B cell (primary cell): Measurements from ENCODE around the gene ARHGAP26.

Source experiments
- EZH2 ChIP-seq: IDR thresholded peaks from 2 replicates; pipeline ENCODE4 v1.6.1; 2012; ENCODE audit warnings: borderline replicate concordance, low read depth, mild to moderate bottlenecking, moderate library complexity, low read length; ENCODE audit not compliant: insufficient read depth, poor library complexity, severe bottlenecking
- TF ChIP-seq, protein P1 (sequence below): fragments of 200-600 bp; IDR thresholded peaks from one replicate; pipeline ENCODE4 v1.8.0; 2022; ENCODE audit warnings: antibody characterized with exemption, mild to moderate bottlenecking

DNA sequence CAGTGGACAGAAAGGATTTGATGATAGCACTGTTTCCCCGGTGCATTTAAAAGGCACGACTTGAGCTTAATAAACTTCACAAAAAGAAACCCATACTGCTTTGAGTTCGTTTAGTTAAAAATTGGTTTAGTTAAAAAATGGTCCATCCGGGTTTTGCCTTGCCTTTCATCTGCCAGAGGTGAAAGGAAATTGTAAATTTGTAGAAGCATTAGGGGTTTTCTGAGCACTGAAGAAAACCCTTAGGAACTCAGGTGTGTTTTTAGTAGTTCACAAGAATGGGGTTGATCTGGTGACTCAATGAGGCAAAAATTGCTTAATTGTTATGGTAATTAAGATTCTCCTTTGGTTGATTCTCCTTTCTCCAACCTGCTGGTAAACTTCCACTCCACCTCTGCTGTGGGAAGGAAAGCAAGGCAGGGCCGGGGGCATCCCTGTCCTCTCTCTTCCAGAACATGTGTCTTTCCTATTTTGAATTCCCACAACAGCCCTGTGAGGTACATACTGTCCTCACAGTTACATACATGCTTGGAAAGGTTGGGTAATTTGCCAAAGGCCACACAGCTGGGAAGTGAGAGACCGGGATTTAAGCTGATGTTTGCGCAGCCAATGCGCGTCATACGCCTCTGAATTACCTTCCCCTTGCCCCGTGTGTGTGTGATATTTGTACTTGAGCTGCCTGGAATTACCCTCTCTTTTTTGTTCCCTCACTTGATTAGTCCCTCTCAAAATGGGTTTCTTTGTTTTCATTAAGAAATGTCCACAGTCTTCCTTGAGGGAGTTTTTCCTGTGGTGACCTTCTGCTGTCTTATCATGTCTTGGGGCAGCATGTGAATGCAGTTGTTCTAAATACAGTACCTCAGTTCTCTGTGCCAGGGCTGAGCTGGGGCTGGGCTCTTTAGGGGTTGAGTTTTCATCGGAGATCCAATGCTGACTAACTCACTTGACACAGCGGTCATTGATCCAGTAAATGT is 94.4 kb downstream of the ARHGAP26 start:
- no peak for TF ChIP-seq EZH2
- TF ChIP-seq, protein P1, sequence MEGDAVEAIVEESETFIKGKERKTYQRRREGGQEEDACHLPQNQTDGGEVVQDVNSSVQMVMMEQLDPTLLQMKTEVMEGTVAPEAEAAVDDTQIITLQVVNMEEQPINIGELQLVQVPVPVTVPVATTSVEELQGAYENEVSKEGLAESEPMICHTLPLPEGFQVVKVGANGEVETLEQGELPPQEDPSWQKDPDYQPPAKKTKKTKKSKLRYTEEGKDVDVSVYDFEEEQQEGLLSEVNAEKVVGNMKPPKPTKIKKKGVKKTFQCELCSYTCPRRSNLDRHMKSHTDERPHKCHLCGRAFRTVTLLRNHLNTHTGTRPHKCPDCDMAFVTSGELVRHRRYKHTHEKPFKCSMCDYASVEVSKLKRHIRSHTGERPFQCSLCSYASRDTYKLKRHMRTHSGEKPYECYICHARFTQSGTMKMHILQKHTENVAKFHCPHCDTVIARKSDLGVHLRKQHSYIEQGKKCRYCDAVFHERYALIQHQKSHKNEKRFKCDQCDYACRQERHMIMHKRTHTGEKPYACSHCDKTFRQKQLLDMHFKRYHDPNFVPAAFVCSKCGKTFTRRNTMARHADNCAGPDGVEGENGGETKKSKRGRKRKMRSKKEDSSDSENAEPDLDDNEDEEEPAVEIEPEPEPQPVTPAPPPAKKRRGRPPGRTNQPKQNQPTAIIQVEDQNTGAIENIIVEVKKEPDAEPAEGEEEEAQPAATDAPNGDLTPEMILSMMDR: no peak
